ENCODE results near the gene PIP5K1C.

Gene PIP5K1C

DNA sequence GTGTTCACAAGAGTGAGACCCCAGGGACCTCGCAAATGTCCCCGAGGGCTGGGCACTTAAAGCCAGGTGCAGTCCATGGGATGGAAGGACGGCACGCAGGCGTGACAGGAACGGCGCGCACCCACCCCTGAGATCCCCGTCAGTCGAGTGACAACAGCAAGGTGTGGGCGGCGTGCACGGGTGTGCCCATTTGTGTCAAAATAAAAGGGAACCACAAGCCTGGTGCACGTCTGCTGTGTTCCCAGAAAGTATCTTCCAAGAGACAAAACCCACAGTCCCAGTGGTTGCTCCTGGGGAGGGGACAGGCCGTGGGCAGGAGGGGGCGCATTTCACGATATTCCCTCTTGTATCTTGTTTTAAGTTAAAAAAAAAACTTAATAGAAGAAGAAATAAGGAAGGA is 58.0 kb downstream of the PIP5K1C start:
- DNase-seq (ENCODE audit: low read depth) = no peak
- H3K4me3 ChIP-seq (replicated peaks; ENCODE audit: low read depth, low read length) = no peak overlapping the region
- TF ChIP-seq, protein P1, sequence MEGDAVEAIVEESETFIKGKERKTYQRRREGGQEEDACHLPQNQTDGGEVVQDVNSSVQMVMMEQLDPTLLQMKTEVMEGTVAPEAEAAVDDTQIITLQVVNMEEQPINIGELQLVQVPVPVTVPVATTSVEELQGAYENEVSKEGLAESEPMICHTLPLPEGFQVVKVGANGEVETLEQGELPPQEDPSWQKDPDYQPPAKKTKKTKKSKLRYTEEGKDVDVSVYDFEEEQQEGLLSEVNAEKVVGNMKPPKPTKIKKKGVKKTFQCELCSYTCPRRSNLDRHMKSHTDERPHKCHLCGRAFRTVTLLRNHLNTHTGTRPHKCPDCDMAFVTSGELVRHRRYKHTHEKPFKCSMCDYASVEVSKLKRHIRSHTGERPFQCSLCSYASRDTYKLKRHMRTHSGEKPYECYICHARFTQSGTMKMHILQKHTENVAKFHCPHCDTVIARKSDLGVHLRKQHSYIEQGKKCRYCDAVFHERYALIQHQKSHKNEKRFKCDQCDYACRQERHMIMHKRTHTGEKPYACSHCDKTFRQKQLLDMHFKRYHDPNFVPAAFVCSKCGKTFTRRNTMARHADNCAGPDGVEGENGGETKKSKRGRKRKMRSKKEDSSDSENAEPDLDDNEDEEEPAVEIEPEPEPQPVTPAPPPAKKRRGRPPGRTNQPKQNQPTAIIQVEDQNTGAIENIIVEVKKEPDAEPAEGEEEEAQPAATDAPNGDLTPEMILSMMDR (IDR thresholded peaks at IDR 0.05; ENCODE audit: low read length, missing control alignments) = no peak

- no peak for DNase-seq (ENCODE audit: low read depth)
- TF ChIP-seq, protein P1 (IDR thresholded peaks at IDR 0.05; ENCODE audit: low read length, missing control alignments) = no peak
- H3K4me3 ChIP-seq (replicated peaks; ENCODE audit: low read depth, low read length) = no peak overlapping the region
These were observed 58.6 kb downstream of the PIP5K1C start for GRCh38 chr19:3641515-3642269.

DNA sequence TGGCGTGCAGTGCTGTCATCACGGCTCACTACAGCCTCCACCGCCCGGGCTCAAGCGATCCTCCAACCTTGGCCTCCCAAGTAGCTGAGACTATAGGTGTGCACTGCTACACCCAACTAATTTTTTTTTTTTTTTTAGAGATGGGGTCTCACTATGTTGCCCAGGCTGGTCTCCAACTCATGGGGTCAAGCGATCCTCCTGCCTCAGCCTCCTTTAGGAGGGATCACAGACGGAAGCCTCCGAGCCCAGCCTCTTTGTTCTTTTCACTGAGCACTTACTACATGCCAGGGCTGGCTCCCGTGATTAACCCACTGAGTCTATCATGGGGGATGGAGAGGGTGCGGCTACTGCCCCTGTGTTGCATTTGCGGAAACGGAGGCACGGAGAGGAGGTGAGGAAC is 60.8 kb downstream of the PIP5K1C start:
- DNase-seq (ENCODE audit: low read depth) = no peak
- TF ChIP-seq, protein P1 (IDR thresholded peaks at IDR 0.05; ENCODE audit: low read length, missing control alignments) = no peak
- H3K4me3 ChIP-seq (replicated peaks; ENCODE audit: low read depth, low read length) = no peak overlapping the region

GRCh38 chr19:3638208-3639193 is 61.8 kb downstream of the PIP5K1C start:
- TF ChIP-seq, protein P1 (IDR thresholded peaks at IDR 0.05; ENCODE audit: low read length, missing control alignments) = no peak
- no peak overlapping the region for H3K4me3 ChIP-seq (replicated peaks; ENCODE audit: low read depth, low read length)

GRCh38 chr19:3637621-3638020 is 62.6 kb downstream of the PIP5K1C start:
- no peak for DNase-seq (ENCODE audit: low read depth)
- TF ChIP-seq, protein P1 (IDR thresholded peaks at IDR 0.05; ENCODE audit: low read length, missing control alignments) = no peak
- H3K4me3 ChIP-seq (replicated peaks; ENCODE audit: low read depth, low read length) = no peak overlapping the region

More at GRCh38 chr19:3638208-3639193, 61.8 kb downstream of the PIP5K1C start:
- no peak for DNase-seq (ENCODE audit: low read depth)

GRCh38 chr19:3636962-3637361 is 63.3 kb downstream of the PIP5K1C start:
- no peak for DNase-seq (ENCODE audit: low read depth)
- TF ChIP-seq, protein P1 (IDR thresholded peaks at IDR 0.05; ENCODE audit: low read length, missing control alignments) = no peak
- H3K4me3 ChIP-seq (replicated peaks; ENCODE audit: low read depth, low read length) = no peak overlapping the region
